ENCODE measurements around the gene SLC23A1. TPM values are rescaled to one million over a fixed set of nuclear protein-coding genes. Genes with fewer than 3 reads are reported as not detected.
"Not testable (repeated sequence)": the region's sequence is repeated elsewhere in the genome, so short reads cannot be mapped to it uniquely, and the experiment has no call there.

Gene SLC23A1
- total RNA-seq, 1 donor from 2014 or later = 35.5 TPM

- DNase-seq (ENCODE audit: low spot score) (peak; percentile 34), ATAC-seq (no peak)
These were observed 8.2 kb downstream of the SLC23A1 start for GRCh38 chr5:139374909-139375308.

- DNase-seq (ENCODE audit: low spot score) = peak; percentile 40
- ATAC-seq = no peak
These were observed 11.3 kb downstream of the SLC23A1 start for GRCh38 chr5:139371482-139372435.

GRCh38 chr5:139369181-139369580 is 13.9 kb downstream of the SLC23A1 start:
- no peak for ATAC-seq
- DNase-seq (ENCODE audit: low spot score) = no peak

DNA sequence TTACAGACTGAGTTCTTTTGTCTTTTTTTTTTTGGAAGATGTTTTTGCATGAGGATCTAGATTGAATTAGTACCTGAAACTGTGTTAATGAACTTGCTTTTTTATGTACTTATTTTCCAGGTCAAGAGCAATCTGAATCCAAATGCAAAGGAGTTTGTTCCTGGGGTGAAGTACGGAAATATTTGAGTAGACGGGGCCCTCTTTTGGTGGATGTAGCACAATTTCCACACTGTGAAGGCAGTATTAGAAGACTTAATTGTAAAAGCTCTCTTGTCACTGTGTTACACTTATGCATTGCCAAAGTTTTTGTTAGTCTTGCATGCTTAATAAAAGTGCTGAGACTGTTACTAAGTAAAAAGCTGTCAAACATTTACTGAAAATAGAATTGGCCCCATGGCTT is 14.5 kb downstream of the SLC23A1 start:
- ATAC-seq (no peak), DNase-seq (ENCODE audit: low spot score) (no peak)

GRCh38 chr5:139364466-139364865 is 18.6 kb downstream of the SLC23A1 start:
- ATAC-seq (no peak), DNase-seq (ENCODE audit: low spot score) (no peak)

GRCh38 chr5:139363937-139364336 is 19.2 kb downstream of the SLC23A1 start:
- ATAC-seq (no peak), DNase-seq (ENCODE audit: low spot score) (no peak)

DNA sequence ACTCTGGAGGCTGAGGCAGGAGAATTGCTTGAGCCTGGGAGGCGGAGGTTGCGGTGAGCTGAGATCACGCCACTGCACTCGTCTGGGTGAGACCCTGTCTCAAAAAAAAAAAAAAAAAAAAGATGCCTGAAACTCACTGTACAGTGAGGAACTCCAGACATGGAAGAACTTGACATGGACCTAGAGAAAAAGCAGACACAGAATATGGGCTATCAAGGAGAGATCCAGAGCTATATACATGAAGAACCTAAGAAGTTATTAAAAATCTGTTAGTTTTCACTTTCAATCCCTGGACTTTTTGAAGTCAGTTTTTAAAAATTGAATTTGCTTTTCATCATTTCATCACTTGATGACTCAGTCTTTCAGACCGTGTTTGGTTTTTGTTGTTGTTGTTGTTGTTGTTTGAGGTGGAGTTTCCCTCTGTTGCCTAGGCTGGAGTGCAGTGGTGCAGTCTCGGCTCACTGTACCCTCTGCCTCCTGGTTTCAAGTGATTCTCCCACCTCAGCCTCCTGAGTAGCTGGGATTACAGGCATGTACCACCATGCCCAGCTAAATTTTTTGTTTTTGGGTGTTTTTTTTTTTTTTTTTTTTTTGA is 21.2 kb downstream of the SLC23A1 start:
- DNase-seq (ENCODE audit: low spot score) = no peak
- ATAC-seq = no peak

DNA sequence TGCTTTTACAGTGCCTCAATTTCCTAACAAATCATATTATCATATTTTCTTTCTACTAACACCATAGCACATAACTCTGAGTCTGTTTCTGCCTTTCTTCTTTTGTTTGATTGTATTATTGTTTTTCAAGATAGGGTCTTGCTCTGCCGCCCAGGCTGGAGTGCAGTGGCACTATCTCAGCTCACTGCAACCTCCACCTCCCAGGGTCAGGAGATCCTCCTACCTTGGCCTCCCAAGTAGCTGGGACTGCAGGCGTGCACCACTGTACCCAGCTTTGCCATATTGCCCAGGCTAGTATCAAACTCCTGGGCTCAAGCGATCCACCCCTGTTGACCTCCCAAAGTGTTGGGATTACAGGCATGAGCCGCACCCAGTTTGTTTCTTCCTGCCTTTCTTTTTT is 22.7 kb downstream of the SLC23A1 start:
- DNase-seq (ENCODE audit: low spot score) = no peak

DNA sequence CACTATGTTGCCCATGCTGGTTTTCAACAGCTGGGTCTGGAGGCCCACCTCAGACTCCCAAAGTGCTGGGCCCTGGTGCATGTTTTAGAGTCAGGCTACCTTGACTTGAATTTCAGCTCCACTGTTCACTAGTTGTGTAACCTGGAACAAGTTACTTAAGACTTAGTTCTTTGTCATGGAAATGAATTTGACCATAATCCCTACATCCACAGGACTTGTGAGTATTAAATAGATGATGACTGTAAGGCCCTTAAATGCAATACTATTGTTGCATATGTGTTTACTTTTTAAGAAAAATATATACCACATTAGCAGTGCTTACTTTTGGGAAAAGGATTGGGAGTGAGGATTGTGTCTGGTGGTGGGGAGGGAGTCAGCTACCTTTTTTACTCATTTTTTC is 25.0 kb downstream of the SLC23A1 start:
- no peak for DNase-seq (ENCODE audit: low spot score)
- no peak for ATAC-seq

More for the DNA sequence above, 22.7 kb downstream of the SLC23A1 start:
- no peak for ATAC-seq

DNA sequence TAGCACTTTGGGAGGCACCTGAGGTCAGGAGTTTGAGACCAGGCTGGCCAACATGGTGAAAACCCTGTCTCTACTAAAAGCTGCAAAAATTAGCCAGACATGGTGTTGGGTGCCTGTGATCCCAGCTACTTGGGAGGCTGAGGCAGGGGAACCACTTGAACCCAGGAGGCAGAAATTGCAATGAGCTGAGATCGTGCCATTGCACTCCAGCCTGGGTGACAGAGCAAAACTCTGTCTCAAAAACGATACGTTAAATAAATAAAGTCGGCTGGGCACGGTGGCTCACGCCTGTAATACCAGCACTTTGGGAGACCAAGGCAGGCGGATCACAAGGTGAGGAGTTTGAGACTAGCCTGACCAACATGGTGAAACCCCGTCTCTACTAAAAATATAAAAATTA is 27.2 kb downstream of the SLC23A1 start:
- not testable (repeated sequence) for DNase-seq (ENCODE audit: low spot score); ATAC-seq

- ATAC-seq (no peak), DNase-seq (ENCODE audit: low spot score) (no peak)
These were observed 28.9 kb downstream of the SLC23A1 start for GRCh38 chr5:139354186-139354585.

GRCh38 chr5:139347863-139348262 is 35.2 kb downstream of the SLC23A1 start:
- not testable (repeated sequence) for DNase-seq (ENCODE audit: low spot score); ATAC-seq

- not testable (repeated sequence) for ATAC-seq; DNase-seq (ENCODE audit: low spot score)
These were observed 37.7 kb downstream of the SLC23A1 start for GRCh38 chr5:139345442-139345841.

DNA sequence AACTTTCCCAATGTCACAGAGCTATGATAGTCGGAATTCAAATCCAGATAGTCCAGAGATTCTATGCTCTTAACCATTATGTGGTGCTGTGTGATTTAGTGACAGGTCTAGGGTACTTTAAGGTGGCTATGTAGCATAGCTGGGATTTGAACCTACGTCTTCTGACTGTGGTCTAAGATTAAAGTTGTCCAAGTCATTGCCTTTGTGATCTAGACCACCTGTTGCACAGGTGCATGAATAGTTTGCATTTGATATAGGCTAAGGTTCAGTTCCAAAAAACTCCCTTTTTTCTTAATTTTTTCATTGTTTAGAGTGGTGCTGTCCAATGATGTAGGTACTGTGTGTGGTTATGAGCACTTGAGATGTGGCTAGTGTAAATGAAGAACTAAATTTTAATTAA is 38.9 kb downstream of the SLC23A1 start:
- no peak for ATAC-seq

GRCh38 chr5:139343476-139343875 is 39.6 kb downstream of the SLC23A1 start:
- no peak for ATAC-seq
- no peak for DNase-seq (ENCODE audit: low spot score)

More for the DNA sequence above, 38.9 kb downstream of the SLC23A1 start:
- no peak for DNase-seq (ENCODE audit: low spot score)

DNA sequence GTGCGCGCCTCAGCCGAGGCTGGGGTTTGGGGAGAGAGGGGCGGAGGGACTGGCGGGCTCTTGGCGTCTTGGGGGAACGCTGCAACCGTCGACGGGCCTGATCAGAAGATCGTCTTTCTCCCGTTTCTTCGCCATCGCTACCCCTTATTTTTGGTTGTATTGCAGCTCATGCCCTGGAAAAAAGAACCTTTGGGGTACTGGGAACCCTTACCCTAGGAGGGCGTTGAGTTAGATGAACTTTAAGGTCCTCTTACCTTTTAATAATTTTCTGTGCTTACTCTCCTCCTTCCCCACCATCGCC is 40.7 kb downstream of the SLC23A1 start:
- no peak for ATAC-seq
- DNase-seq (ENCODE audit: low spot score) = no peak

- DNase-seq (ENCODE audit: low spot score) = peak; percentile 97
- peak; percentile 98 for ATAC-seq
These were observed 41.2 kb downstream of the SLC23A1 start, which contains the start of gene PAIP2 for GRCh38 chr5:139341689-139342422. TSS of gene PAIP2 (plus strand) at chr5:139341854. CDS start at chr5:139363785, 21,931 bp downstream.

GRCh38 chr5:139341187-139341688 is 41.9 kb downstream of the SLC23A1 start:
- DNase-seq (ENCODE audit: low spot score) (no peak), ATAC-seq (no peak)

GRCh38 chr5:139340051-139340450 is 43.0 kb downstream of the SLC23A1 start:
- no peak for ATAC-seq
- DNase-seq (ENCODE audit: low spot score) = no peak

DNA sequence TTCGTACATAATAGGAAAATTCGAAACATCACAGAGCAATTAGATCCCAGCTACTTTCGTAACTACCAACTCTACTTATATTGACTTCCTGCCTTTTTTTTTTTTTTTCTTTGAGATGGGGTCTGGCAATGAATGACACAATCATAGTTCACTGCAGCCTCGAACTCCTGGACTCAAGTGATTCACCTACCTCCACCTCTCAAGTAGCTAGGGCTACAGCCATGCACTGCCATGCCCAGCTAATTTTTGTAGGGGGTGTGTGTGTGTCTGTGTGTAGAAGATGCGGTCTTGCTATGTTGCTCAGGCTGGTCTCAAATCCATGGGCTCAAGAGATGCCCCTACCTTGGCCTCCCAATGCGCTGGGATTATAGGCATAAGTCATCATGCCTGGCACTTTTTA is 47.3 kb downstream of the SLC23A1 start:
- DNase-seq (ENCODE audit: low spot score) (no peak), ATAC-seq (peak; percentile 20)

Measured in left lobe of liver (tissue), 2 donors.